Measurements from ENCODE around the gene LRCH1. TPM values are rescaled to one million over a fixed set of nuclear protein-coding genes. Genes with fewer than 3 reads are reported as not detected.

LRCH1 gene
- total and polyA plus RNA-seq, 2 of the 13 experiments (the other 11 are each of a cell fraction or from before 2014, with no cell fraction given) = 4.1 to 12.6 TPM

GRCh38 chr13:46668931-46669525 lies 116.1 kb downstream of the LRCH1 start:
- 96% methylated on average over 6 of the region's 6 CpGs for WGBS (ENCODE audit: low lambda C conversion rate)
- in situ Hi-C loops (cut with HindIII; ENCODE audit: extremely low pct_ligation_motif_present, low pct_unique_long_range_greater_than_20kb) = no loop called here

More at GRCh38 chr13:46668931-46669525, 116.1 kb downstream of the LRCH1 start:
- TF ChIP-seq NFYB (CRISPR knock-in tag; IDR thresholded peaks at IDR 0.05) (no peak), ZBTB25 (CRISPR knock-in tag; IDR thresholded peaks at IDR 0.05) (no peak), MIER2 (CRISPR knock-in tag; IDR thresholded peaks at IDR 0.05) (no peak), ZNF510 (CRISPR knock-in tag; IDR thresholded peaks at IDR 0.05; ENCODE audit: low read depth) (no peak), EP300 (IDR thresholded peaks at IDR 0.05; ENCODE audit: low read depth in 2 of 2, low read length in 2 of 2) (no peak), EP300 (CRISPR knock-in tag; IDR thresholded peaks at IDR 0.05; ENCODE audit: borderline replicate concordance) (no peak), MAFG (CRISPR knock-in tag; IDR thresholded peaks at IDR 0.05) (no peak), ZFP36L1 (CRISPR knock-in tag; IDR thresholded peaks at IDR 0.05) (no peak), REXO4 (CRISPR knock-in tag; IDR thresholded peaks at IDR 0.05; ENCODE audit: borderline replicate concordance) (no peak), ZSCAN20 (CRISPR knock-in tag; IDR thresholded peaks at IDR 0.05; ENCODE audit: borderline replicate concordance) (no peak), PCBP2 (optimal IDR thresholded peaks at IDR 0.05; ENCODE audit: low read depth, low read length, poor library complexity, severe bottlenecking) (no peak), NR1H2 (CRISPR knock-in tag; IDR thresholded peaks at IDR 0.05; ENCODE audit: borderline replicate concordance, low read depth) (no peak), SP5 (CRISPR knock-in tag; IDR thresholded peaks at IDR 0.05; ENCODE audit: borderline replicate concordance, low read depth) (no peak), HMG20A (CRISPR knock-in tag; IDR thresholded peaks at IDR 0.05; ENCODE audit: borderline replicate concordance) (no peak), ZNF235 (CRISPR knock-in tag; IDR thresholded peaks at IDR 0.05; ENCODE audit: borderline replicate concordance) (no peak)
- Histone ChIP-seq H2AFZ (ENCODE audit: low read length) (no peak overlapping the region), H3K79me2 (ENCODE audit: insufficient read depth, low read length) (peaks cover 13% of the 10 kb centered on the region), H4K20me1 (ENCODE audit: insufficient read depth, low read length) (no peaks in the 10 kb centered on the region), H3K27ac (ENCODE audit: extremely low read length, insufficient read depth, low read length) (no peak overlapping the region), H3K4me2 (ENCODE audit: low read depth, low read length) (no peak overlapping the region), H3K4me3 (replicated peaks in 1 of 3; ENCODE audit: insufficient read depth in 1 of 3, low read depth in 2 of 3, low read length in 3 of 3) (no peak overlapping the region), H3K4me1 (ENCODE audit: insufficient read depth, low read length) (peaks cover 31% of the 10 kb centered on the region), H3K27me3 (ENCODE audit: control insufficient read depth in 1 of 2, insufficient read depth in 2 of 2, low read length in 2 of 2) (no peaks in the 10 kb centered on the region), H3K36me3 (replicated peaks in 1 of 2; ENCODE audit: control insufficient read depth in 1 of 2, insufficient read depth in 2 of 2, low read length in 2 of 2) (peaks cover 11 to 15% of the 10 kb centered on the region in 2 experiments; a peak in 3 of 5 replicates), H3K9ac (ENCODE audit: insufficient read depth, low read depth, low read length) (no peak overlapping the region), H3K9me3 (ENCODE audit: low read length) (no peaks in the 10 kb centered on the region)
- intact Hi-C loops (cut with micrococcal nuclease; ENCODE audit: unreplicated experiment) = no loop called here
- no TSS peak for BruUV-seq (replicated peaks)
- ATAC-seq (no peak), FAIRE-seq (no peak), DNase-seq (ENCODE audit: low spot score) (no peak)
- POLR2A ChIA-PET = no interaction called here
- CTCF ChIA-PET (ENCODE audit: low intra/inter-chr PET ratio, low total read pairs) = no interaction called here

Measured in HepG2 (cell line).